ENCODE measurements around the gene C16orf74.

C16orf74 gene

GRCh38 chr16:85738923-85739715, 11.8 kb downstream of the C16orf74 start:
- DNase-seq = no peak

GRCh38 chr16:85736921-85737320, 14.0 kb downstream of the C16orf74 start:
- no peak for DNase-seq

- no peak for DNase-seq
These were observed 14.9 kb downstream of the C16orf74 start for GRCh38 chr16:85735946-85736345.

- DNase-seq = peak in 1 of 2 donors; percentile 12
These were observed 15.7 kb downstream of the C16orf74 start for GRCh38 chr16:85735225-85735635.

GRCh38 chr16:85734311-85735017, 16.4 kb downstream of the C16orf74 start:
- DNase-seq = no peak

- DNase-seq = no peak
These were observed 17.1 kb downstream of the C16orf74 start for GRCh38 chr16:85733839-85734170.

- peak; percentile 22 to 49 for DNase-seq
These were observed 17.6 kb downstream of the C16orf74 start for GRCh38 chr16:85733155-85733838.

- no peak for DNase-seq
These were observed 19.7 kb downstream of the C16orf74 start for GRCh38 chr16:85731179-85731578.

GRCh38 chr16:85730186-85730465, 20.8 kb downstream of the C16orf74 start:
- DNase-seq = peak in 1 of 2 donors; percentile 11

- DNase-seq = no peak
These were observed 21.3 kb downstream of the C16orf74 start for GRCh38 chr16:85729452-85730185.

GRCh38 chr16:85728879-85729278, 22.0 kb downstream of the C16orf74 start:
- no peak for DNase-seq

- no peak for DNase-seq
These were observed 26.0 kb downstream of the C16orf74 start for GRCh38 chr16:85724936-85725335.

GRCh38 chr16:85724126-85724879, 26.6 kb downstream of the C16orf74 start:
- no peak for DNase-seq

GRCh38 chr16:85722128-85722893, 28.6 kb downstream of the C16orf74 start:
- DNase-seq = no peak

GRCh38 chr16:85720302-85720637, 30.6 kb downstream of the C16orf74 start:
- DNase-seq = no peak

- no peak for DNase-seq
These were observed 31.1 kb downstream of the C16orf74 start for GRCh38 chr16:85719605-85720301.

GRCh38 chr16:85718682-85719081, 32.2 kb downstream of the C16orf74 start:
- DNase-seq = no peak

GRCh38 chr16:85718153-85718477, 32.8 kb downstream of the C16orf74 start:
- DNase-seq = no peak

GRCh38 chr16:85717393-85718152, 33.3 kb downstream of the C16orf74 start:
- peak in 1 of 2 donors; percentile 32 for DNase-seq

- no peak for DNase-seq
These were observed 34.2 kb downstream of the C16orf74 start for GRCh38 chr16:85716680-85717038.
